Endodermal cell (in vitro differentiated cells): ENCODE data around the gene CSPG4. TPM values are rescaled to one million over a fixed set of nuclear protein-coding genes. Genes with fewer than 3 reads are reported as not detected.
"Not testable (repeated sequence)": the region's sequence is repeated elsewhere in the genome, so short reads cannot be mapped to it uniquely, and the experiment has no call there.

Source experiments
- DNase-seq: peaks from one replicate; pipeline ENCODE4 v3.0.0-alpha.2; 2017
- H3K27ac ChIP-seq: 2 replicates; pipeline ENCODE4 v1.5.1; 2013; ENCODE audit warnings: mild to moderate bottlenecking, low read depth, low read length, moderate library complexity
- H3K27me3 ChIP-seq: 2 replicates; pipeline ENCODE4 v1.6.1; 2013; ENCODE audit warnings: mild to moderate bottlenecking, low read length, moderate library complexity; ENCODE audit not compliant: insufficient read depth, control insufficient read depth, poor library complexity, severe bottlenecking
- H3K36me3 ChIP-seq: 2 replicates; pipeline ENCODE4 v1.7.0; 2013; ENCODE audit warnings: mild to moderate bottlenecking, low read length, moderate library complexity; ENCODE audit not compliant: control insufficient read depth, insufficient read depth
- H3K4me1 ChIP-seq: one replicate; pipeline ENCODE4 v1.7.0; 2013; ENCODE audit warnings: low read length; ENCODE audit not compliant: control insufficient read depth, insufficient read depth
- H3K4me3 ChIP-seq: 2 replicates; pipeline ENCODE4 v1.5.1; 2013; ENCODE audit warnings: mild to moderate bottlenecking, low read length, moderate library complexity
- H3K9ac ChIP-seq: 2 replicates; pipeline ENCODE4 v1.6.1; 2013; ENCODE audit warnings: mild to moderate bottlenecking, low read length, moderate library complexity; ENCODE audit not compliant: poor library complexity, severe bottlenecking; ENCODE audit errors: extremely low read depth
- H3K9me3 ChIP-seq: 2 replicates; pipeline ENCODE4 v1.6.1; 2013; ENCODE audit warnings: mild to moderate bottlenecking, low read length, moderate library complexity; ENCODE audit not compliant: control insufficient read depth
- H3K27ac Mint-ChIP-seq: 2 replicates; pipeline ENCODE4 v1.8.0; 2020; ENCODE audit warnings: mixed read lengths
- H3K27me3 Mint-ChIP-seq: 2 replicates; pipeline ENCODE4 v1.8.0; 2021; ENCODE audit warnings: mild to moderate bottlenecking, mixed read lengths; ENCODE audit not compliant: insufficient read depth
- H3K36me3 Mint-ChIP-seq: 2 replicates; pipeline ENCODE4 v1.8.0; 2020; ENCODE audit warnings: low read depth, mixed read lengths
- H3K4me1 Mint-ChIP-seq: 2 replicates; pipeline ENCODE4 v1.8.0; 2020; ENCODE audit warnings: mixed read lengths
- H3K4me3 Mint-ChIP-seq: 2 replicates; pipeline ENCODE4 v1.8.0; 2020; ENCODE audit warnings: mild to moderate bottlenecking, moderate library complexity, mixed read lengths
- H3K9me3 Mint-ChIP-seq: 2 replicates; pipeline ENCODE4 v1.8.0; 2020; ENCODE audit warnings: mild to moderate bottlenecking, mixed read lengths
- CTCF ChIP-seq: fragments of 200-600 bp; sonication (generic); conservative IDR thresholded peaks from 2 replicates; pipeline ENCODE4 v1.5.0; 2021; ENCODE audit warnings: antibody characterized with exemption, mild to moderate bottlenecking
- WGBS, 2 experiments: methylation state at CpG; one replicate each; pipeline versions ENCODE4 v1.1.5 to v1.1.7; 2013; ENCODE audit warnings: missing lambda C conversion rate in 2 of 2, mixed read lengths in 1 of 2; ENCODE audit not compliant: insufficient coverage in 1 of 2, insufficient read length in 1 of 2; 5-methylcytosine and 5-hydroxymethylcytosine counted together
- total RNA-seq, 2 donors: library from RNA; stranded (reverse); fragmentation: NEBNext Ultra II Directional in 1 of 2; extraction: Animal tissue kit (Norgen Biotek cat#: 25700) in 1 of 2; gene quantifications; 2 replicates in 1 of 2; 3 replicates in 1 of 2; pipeline ENCODE4 v1.2.1, GENCODE V29; 2021

The CSPG4 gene
- total RNA-seq, 2 donors from 2014 or later, result 1.8 to 3.3 TPM

- H3K9me3 ChIP-seq, result no peaks in the 10 kb centered on the region
- no peak overlapping the region for H3K27ac ChIP-seq
- Mint-ChIP-seq H3K27ac (no peak overlapping the region), H3K9me3 (no peaks in the 10 kb centered on the region), H3K36me3 (no peaks in the 10 kb centered on the region), H3K4me1 (no peaks in the 10 kb centered on the region), H3K27me3 (peaks cover 6% of the 10 kb centered on the region), H3K4me3 (no peak overlapping the region)
- no peaks in the 10 kb centered on the region for H3K27me3 ChIP-seq
- 89 to 90% methylated on average over 3 to 6 of the region's 6 CpGs for WGBS, 2 experiments
- no peak overlapping the region for H3K9ac ChIP-seq
- DNase-seq, result no peak
- no peak overlapping the region for H3K4me3 ChIP-seq
- H3K36me3 ChIP-seq, result no peaks in the 10 kb centered on the region
- no peak for TF ChIP-seq CTCF
- no peaks in the 10 kb centered on the region for H3K4me1 ChIP-seq
These were observed 8.4 kb downstream of the CSPG4 start for GRCh38 chr15:75704263-75704615.

GRCh38 chr15:75703440-75704262 is 9.0 kb downstream of the CSPG4 start:
- not testable (repeated sequence) for H3K4me3 Mint-ChIP-seq, H3K9ac ChIP-seq, H3K27me3 ChIP-seq, H3K9me3 Mint-ChIP-seq, H3K4me1 Mint-ChIP-seq, H3K9me3 ChIP-seq, H3K27me3 Mint-ChIP-seq, H3K36me3 ChIP-seq, H3K27ac Mint-ChIP-seq, H3K36me3 Mint-ChIP-seq, H3K27ac ChIP-seq, DNase-seq, H3K4me1 ChIP-seq, H3K4me3 ChIP-seq
- WGBS, 2 experiments, result 86% methylated on average over 6 of the region's 18 CpGs; no CpG with 5 or more reads in 1 of the 2 experiments

- H3K9me3 Mint-ChIP-seq, result no peaks in the 10 kb centered on the region
- TF ChIP-seq CTCF, result no peak
- no peak for DNase-seq
- H3K36me3 ChIP-seq, result no peaks in the 10 kb centered on the region
- H3K4me3 Mint-ChIP-seq, result no peak overlapping the region
- peaks cover 6% of the 10 kb centered on the region for H3K27me3 Mint-ChIP-seq
- H3K27me3 ChIP-seq, result no peaks in the 10 kb centered on the region
- no peak overlapping the region for H3K27ac Mint-ChIP-seq
- H3K9ac ChIP-seq, result no peak overlapping the region
- H3K36me3 Mint-ChIP-seq, result no peaks in the 10 kb centered on the region
- 88% methylated on average over 3 of the region's 6 CpGs; no CpG with 5 or more reads in 1 of the 2 experiments for WGBS, 2 experiments
- no peak overlapping the region for H3K4me3 ChIP-seq
- no peaks in the 10 kb centered on the region for H3K9me3 ChIP-seq
- H3K4me1 ChIP-seq, result no peaks in the 10 kb centered on the region
- H3K4me1 Mint-ChIP-seq, result no peaks in the 10 kb centered on the region
- no peak overlapping the region for H3K27ac ChIP-seq
These were observed 10.2 kb downstream of the CSPG4 start for GRCh38 chr15:75702436-75702835.

- not testable (repeated sequence) for H3K4me3 ChIP-seq, H3K36me3 ChIP-seq, DNase-seq, H3K27ac Mint-ChIP-seq, H3K36me3 Mint-ChIP-seq, H3K4me1 Mint-ChIP-seq, H3K9me3 Mint-ChIP-seq, H3K27ac ChIP-seq, H3K4me1 ChIP-seq, H3K27me3 Mint-ChIP-seq, H3K9me3 ChIP-seq, H3K9ac ChIP-seq, H3K4me3 Mint-ChIP-seq, H3K27me3 ChIP-seq
- 93 to 94% methylated on average over 3 to 8 of the region's 13 CpGs for WGBS, 2 experiments
These were observed 11.3 kb downstream of the CSPG4 start for GRCh38 chr15:75701071-75702003.

GRCh38 chr15:75699961-75700874 is 12.4 kb downstream of the CSPG4 start:
- not testable (repeated sequence) for DNase-seq, H3K9ac ChIP-seq, H3K9me3 Mint-ChIP-seq, H3K27ac Mint-ChIP-seq, H3K9me3 ChIP-seq, H3K4me1 Mint-ChIP-seq, H3K27me3 Mint-ChIP-seq, H3K4me1 ChIP-seq, H3K4me3 Mint-ChIP-seq, H3K36me3 Mint-ChIP-seq, H3K36me3 ChIP-seq, H3K4me3 ChIP-seq, H3K27ac ChIP-seq, H3K27me3 ChIP-seq
- WGBS, 2 experiments, result 85% methylated on average over 8 of the region's 17 CpGs; no CpG with 5 or more reads in 1 of the 2 experiments
